Panc1 (cell line): ENCODE measurements around the gene OPHN1.
"Not testable (repeated sequence)": the region's sequence is repeated elsewhere in the genome, so short reads cannot be mapped to it uniquely, and the experiment has no call there.

Source experiments
- TCF7L2 ChIP-seq: IDR thresholded peaks from 2 replicates; pipeline ENCODE4 v1.6.1; 2011; ENCODE audit warnings: mild to moderate bottlenecking, low read depth, low read length, inconsistent platforms
- TF ChIP-seq, protein P1 (sequence below): fragments of 450-650 bp; IDR thresholded peaks from 2 replicates; pipeline ENCODE4 v1.5.1; 2017; ENCODE audit warnings: mild to moderate bottlenecking

DNA sequence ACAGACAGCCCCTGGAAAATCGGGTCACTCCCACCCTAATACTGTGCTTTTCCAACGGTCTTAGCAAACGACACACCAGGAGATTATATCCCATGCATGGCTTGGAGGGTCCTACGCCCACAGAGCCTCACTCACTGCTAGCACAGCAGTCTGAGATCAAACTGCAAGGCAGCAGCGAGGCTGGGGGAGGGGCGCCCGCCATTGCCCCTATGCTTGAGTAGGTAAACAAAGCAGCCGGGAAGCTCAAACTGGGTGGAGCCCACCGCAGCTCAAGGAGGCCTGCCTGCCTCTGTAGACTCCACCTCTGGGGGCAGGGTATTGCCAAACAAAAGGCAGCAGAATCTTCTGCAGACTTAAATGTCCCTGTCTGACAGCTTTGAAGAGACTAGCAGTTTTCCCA is 168.5 kb downstream of the OPHN1 start:
- TF ChIP-seq, protein P1, sequence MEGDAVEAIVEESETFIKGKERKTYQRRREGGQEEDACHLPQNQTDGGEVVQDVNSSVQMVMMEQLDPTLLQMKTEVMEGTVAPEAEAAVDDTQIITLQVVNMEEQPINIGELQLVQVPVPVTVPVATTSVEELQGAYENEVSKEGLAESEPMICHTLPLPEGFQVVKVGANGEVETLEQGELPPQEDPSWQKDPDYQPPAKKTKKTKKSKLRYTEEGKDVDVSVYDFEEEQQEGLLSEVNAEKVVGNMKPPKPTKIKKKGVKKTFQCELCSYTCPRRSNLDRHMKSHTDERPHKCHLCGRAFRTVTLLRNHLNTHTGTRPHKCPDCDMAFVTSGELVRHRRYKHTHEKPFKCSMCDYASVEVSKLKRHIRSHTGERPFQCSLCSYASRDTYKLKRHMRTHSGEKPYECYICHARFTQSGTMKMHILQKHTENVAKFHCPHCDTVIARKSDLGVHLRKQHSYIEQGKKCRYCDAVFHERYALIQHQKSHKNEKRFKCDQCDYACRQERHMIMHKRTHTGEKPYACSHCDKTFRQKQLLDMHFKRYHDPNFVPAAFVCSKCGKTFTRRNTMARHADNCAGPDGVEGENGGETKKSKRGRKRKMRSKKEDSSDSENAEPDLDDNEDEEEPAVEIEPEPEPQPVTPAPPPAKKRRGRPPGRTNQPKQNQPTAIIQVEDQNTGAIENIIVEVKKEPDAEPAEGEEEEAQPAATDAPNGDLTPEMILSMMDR: not testable (repeated sequence)
- TF ChIP-seq TCF7L2: not testable (repeated sequence)
